Measurements from ENCODE around the gene SYN1.

SYN1 gene

GRCh38 chrX:47571215-47571614 is 48.4 kb downstream of the SYN1 start:
- no peaks in the 10 kb centered on the region for H3K9me3 ChIP-seq (ENCODE audit: insufficient read depth, low read length, severe bottlenecking)
- no peak overlapping the region for H3K4me3 ChIP-seq (ENCODE audit: low read depth in 1 of 2, low read length in 2 of 2)
- no peaks in the 10 kb centered on the region for H3K4me1 ChIP-seq (ENCODE audit: insufficient read depth, low read length)
- TF ChIP-seq EZH2 (IDR thresholded peaks at IDR 0.05; ENCODE audit: borderline replicate concordance, low read depth, low read length, severe bottlenecking) (no peak), CTCF (IDR thresholded peaks at IDR 0.05; ENCODE audit: borderline replicate concordance, extremely low read depth, low read length, poor library complexity, severe bottlenecking) (no peak)
- peaks cover 47% of the 10 kb centered on the region for H3K36me3 ChIP-seq (ENCODE audit: insufficient read depth, low read length)
- H2AFZ ChIP-seq (ENCODE audit: low read depth, low read length) = no peak overlapping the region
- ATAC-seq (ENCODE audit: insufficient read depth, low read depth) = no peak
- no peak overlapping the region for H3K27ac ChIP-seq (ENCODE audit: low read length)
- H3K79me2 ChIP-seq (ENCODE audit: insufficient read depth, low read length) = no peaks in the 10 kb centered on the region
- H3K9ac ChIP-seq (ENCODE audit: low read depth, low read length) = no peak overlapping the region
- H4K20me1 ChIP-seq (ENCODE audit: insufficient read depth, low read length) = peaks cover 3% of the 10 kb centered on the region; the same call in 1 of the 2 replicates
- DNase-seq = no peak
- H3K27me3 ChIP-seq (ENCODE audit: insufficient read depth, low read length, poor library complexity) = no peaks in the 10 kb centered on the region
- no peak overlapping the region for H3K4me2 ChIP-seq (ENCODE audit: insufficient read depth, low read length)

GRCh38 chrX:47570794-47571193 is 48.9 kb downstream of the SYN1 start:
- Histone ChIP-seq H3K4me3 (ENCODE audit: low read depth in 1 of 2, low read length in 2 of 2) (no peak overlapping the region), H3K4me1 (ENCODE audit: insufficient read depth, low read length) (no peaks in the 10 kb centered on the region), H3K27ac (ENCODE audit: low read length) (no peak overlapping the region), H2AFZ (ENCODE audit: low read depth, low read length) (no peak overlapping the region), H3K36me3 (ENCODE audit: insufficient read depth, low read length) (peaks cover 49% of the 10 kb centered on the region), H3K79me2 (ENCODE audit: insufficient read depth, low read length) (no peaks in the 10 kb centered on the region), H3K9me3 (ENCODE audit: insufficient read depth, low read length, severe bottlenecking) (no peaks in the 10 kb centered on the region), H3K4me2 (ENCODE audit: insufficient read depth, low read length) (no peak overlapping the region), H3K27me3 (ENCODE audit: insufficient read depth, low read length, poor library complexity) (no peaks in the 10 kb centered on the region), H4K20me1 (ENCODE audit: insufficient read depth, low read length) (peaks cover 3% of the 10 kb centered on the region; the same call in 1 of the 2 replicates), H3K9ac (ENCODE audit: low read depth, low read length) (no peak overlapping the region)
- DNase-seq (no peak), ATAC-seq (ENCODE audit: insufficient read depth, low read depth) (no peak)
- TF ChIP-seq EZH2 (IDR thresholded peaks at IDR 0.05; ENCODE audit: borderline replicate concordance, low read depth, low read length, severe bottlenecking) = no peak
- no peak for TF ChIP-seq CTCF (IDR thresholded peaks at IDR 0.05; ENCODE audit: borderline replicate concordance, extremely low read depth, low read length, poor library complexity, severe bottlenecking)

- no peak overlapping the region for H3K4me2 ChIP-seq (ENCODE audit: insufficient read depth, low read length)
- H3K27me3 ChIP-seq (ENCODE audit: insufficient read depth, low read length, poor library complexity) = no peaks in the 10 kb centered on the region
- no peak for TF ChIP-seq EZH2 (IDR thresholded peaks at IDR 0.05; ENCODE audit: borderline replicate concordance, low read depth, low read length, severe bottlenecking)
- peak; percentile 55 for TF ChIP-seq CTCF (IDR thresholded peaks at IDR 0.05; ENCODE audit: borderline replicate concordance, extremely low read depth, low read length, poor library complexity, severe bottlenecking)
- H2AFZ ChIP-seq (ENCODE audit: low read depth, low read length) = no peak overlapping the region
- peaks cover 8% of the 10 kb centered on the region; the same call in 1 of the 2 replicates for H3K79me2 ChIP-seq (ENCODE audit: insufficient read depth, low read length)
- H3K9ac ChIP-seq (ENCODE audit: low read depth, low read length) = no peak overlapping the region
- peaks cover 4% of the 10 kb centered on the region; the same call in 1 of the 2 replicates for H3K4me1 ChIP-seq (ENCODE audit: insufficient read depth, low read length)
- DNase-seq = peak; percentile 51
- H4K20me1 ChIP-seq (ENCODE audit: insufficient read depth, low read length) = peaks cover 6% of the 10 kb centered on the region; the same call in 1 of the 2 replicates
- no peaks in the 10 kb centered on the region for H3K9me3 ChIP-seq (ENCODE audit: insufficient read depth, low read length, severe bottlenecking)
- peak; percentile 66; the same call in 2 of the 3 replicates for ATAC-seq (ENCODE audit: insufficient read depth, low read depth)
- no peak overlapping the region for H3K4me3 ChIP-seq (ENCODE audit: low read depth in 1 of 2, low read length in 2 of 2)
- no peak overlapping the region for H3K27ac ChIP-seq (ENCODE audit: low read length)
- peaks cover 65% of the 10 kb centered on the region for H3K36me3 ChIP-seq (ENCODE audit: insufficient read depth, low read length)
Observed at GRCh38 chrX:47568656-47569295, 50.9 kb downstream of the SYN1 start.

All from DND-41 (cell line).